GM12878 (cell line): ENCODE results near the gene CHL1. TPM values are rescaled to one million over a fixed set of nuclear protein-coding genes. Genes with fewer than 3 reads are reported as not detected.

Experiments used
- ATAC-seq: fragments of 200-7000 bp; cut with Tn5 transposase; 3 replicates; pipeline ENCODE4 v1.9.1; 2020; ENCODE audit warnings: mild to moderate bottlenecking, moderate library complexity
- BruUV-seq: library from RNA; stranded (reverse); fragments of 400-500 nt; replicated peaks from 2 replicates; lab custom pipeline; 2021; lab: Mats Ljungman, UMichigan
- CTCF ChIA-PET: fragments of 300-600 bp; sonication (Branson Sonifier 250); formaldehyde crosslinking; extraction: SDS; loops from one replicate; lab custom pipeline; 2021; ENCODE audit warnings: inconsistent platforms; lab: Yijun Ruan, JAX
- POLR2A ChIA-PET: fragments of 350-600 bp; formaldehyde crosslinking; extraction: SDS; loops from one replicate; lab custom pipeline; 2021; ENCODE audit warnings: inconsistent platforms; lab: Charles Lee
- RAD21 ChIA-PET: fragments of 300-600 bp; sonication (Branson Sonifier 250); formaldehyde crosslinking; loops from one replicate; lab custom pipeline; 2023; ENCODE audit warnings: antibody characterized with exemption; ENCODE audit not compliant: unreplicated experiment; lab: Charles Lee
- SMC1A ChIA-PET: fragments of 300-600 bp; sonication (Branson Sonifier 250); formaldehyde crosslinking; loops from one replicate; lab custom pipeline; 2023; ENCODE audit not compliant: unreplicated experiment, uncharacterized antibody; lab: Charles Lee
- DNase-seq: peaks from one replicate; pipeline ENCODE4 v3.0.0-alpha.2; 2011; ENCODE audit warnings: low read depth, low spot score
- FAIRE-seq: peaks from 3 replicates; lab custom pipeline; 2011; peaks lifted over from hg19 to GRCh38; lab: Jason Lieb, UNC
- H2AFZ ChIP-seq: 2 replicates; pipeline ENCODE4 v1.6.0; 2011; ENCODE audit warnings: low read depth, low read length, control low read depth; ENCODE audit not compliant: control insufficient read depth
- H3K27ac ChIP-seq: 2 replicates; pipeline ENCODE4 v1.5.1; 2011; ENCODE audit warnings: control low read depth; ENCODE audit not compliant: control insufficient read depth, insufficient read depth
- H3K27me3 ChIP-seq, 2 experiments: replicated peaks in 1 of 2; 2 replicates each; pipeline versions ENCODE4 v1.6.0 to v1.6.1; 2011; ENCODE audit warnings: low read length in 1 of 2; ENCODE audit not compliant: control insufficient read depth in 2 of 2, insufficient read depth in 2 of 2
- H3K36me3 ChIP-seq, 2 experiments: 2 replicates each; pipeline ENCODE4 v1.5.1; 2011; ENCODE audit warnings: low read length in 1 of 2; ENCODE audit not compliant: control insufficient read depth in 2 of 2, insufficient read depth in 2 of 2
- H3K4me1 ChIP-seq: 2 replicates; pipeline ENCODE4 v1.6.1; 2011; ENCODE audit warnings: mild to moderate bottlenecking, low read length, moderate library complexity, mixed read lengths; ENCODE audit not compliant: control insufficient read depth, insufficient read depth
- H3K4me2 ChIP-seq: 2 replicates; pipeline ENCODE4 v1.6.0; 2011; ENCODE audit warnings: control low read depth; ENCODE audit not compliant: control insufficient read depth, insufficient read depth
- H3K4me3 ChIP-seq: fragments of 200-600 bp; sonication (generic); 2 replicates; pipeline ENCODE4 v1.5.1; 2016
- H3K79me2 ChIP-seq: 2 replicates; pipeline ENCODE4 v1.6.0; 2011; ENCODE audit warnings: low read length; ENCODE audit not compliant: control insufficient read depth, insufficient read depth
- H3K9ac ChIP-seq: 2 replicates; pipeline ENCODE4 v1.8.0; 2011; ENCODE audit warnings: low read length, control low read depth, mixed read lengths; ENCODE audit not compliant: control insufficient read depth, insufficient read depth
- H3K9me3 ChIP-seq: replicated peaks from 3 replicates; pipeline ENCODE4 v1.5.1; 2011; ENCODE audit warnings: mild to moderate bottlenecking, low read length; ENCODE audit not compliant: control insufficient read depth, insufficient read depth
- H4K20me1 ChIP-seq: 2 replicates; pipeline ENCODE4 v1.6.0; 2011; ENCODE audit not compliant: control insufficient read depth, insufficient read depth
- ATF7 ChIP-seq: fragments of 450-650 bp; IDR thresholded peaks from 2 replicates; pipeline ENCODE4 v1.6.1; 2016; ENCODE audit warnings: low read depth, mild to moderate bottlenecking
- CUX1 ChIP-seq: IDR thresholded peaks from 2 replicates; pipeline ENCODE4 v1.6.1; 2012; ENCODE audit warnings: improper control_type of control experiment, low read depth, low read length; ENCODE audit not compliant: insufficient replicate concordance
- EP300 ChIP-seq, 2 experiments: fragments of 150-350 bp in 1 of 2; IDR thresholded peaks; 2 replicates each; pipeline ENCODE4 v1.6.1; 2011 to 2012; ENCODE audit warnings: low read depth in 2 of 2, low read length in 2 of 2, borderline replicate concordance in 1 of 2, improper control_type of control experiment in 1 of 2, inconsistent platforms in 1 of 2; ENCODE audit not compliant: control insufficient read depth in 1 of 2
- IKZF1 ChIP-seq: fragments of 450-650 bp; conservative IDR thresholded peaks from 2 replicates; pipeline ENCODE4 v1.6.1; 2017; ENCODE audit warnings: antibody characterized with exemption, mild to moderate bottlenecking
- MTA2 ChIP-seq: fragments of 450-650 bp; IDR thresholded peaks from 2 replicates; pipeline ENCODE4 v1.6.1; 2016; ENCODE audit warnings: low read depth, mild to moderate bottlenecking, moderate library complexity
- SPI1 ChIP-seq: IDR thresholded peaks from 2 replicates; pipeline ENCODE4 v1.6.1; 2011; ENCODE audit warnings: low read depth, mild to moderate bottlenecking, low read length, moderate library complexity, borderline replicate concordance; ENCODE audit not compliant: insufficient read depth
- WGBS: methylation state at CpG from one replicate; pipeline ENCODE4 v1.1.6; 2016; ENCODE audit warnings: low lambda C conversion rate; ENCODE audit not compliant: insufficient replicate concordance, insufficient coverage; ENCODE audit errors: missing lambda C conversion rate; 5-methylcytosine and 5-hydroxymethylcytosine counted together
- in situ Hi-C: fragments of 300-500 bp; cut with MboI; formaldehyde crosslinking; loops from 9 replicates; pipeline ENCODE4 v1.14.3; 2018; ENCODE audit warnings: mixed read lengths
- intact Hi-C: fragments of 100-400 bp; cut with micrococcal nuclease; formaldehyde crosslinking; loops from one replicate; pipeline ENCODE4 v1.14.2; 2022; ENCODE audit not compliant: unreplicated experiment
- polyA plus RNA-seq, 11 experiments: library from polyadenylated mRNA; depleted of rRNA in 4 of 11; unstranded in 6 of 11; stranded (reverse) in 5 of 11; fragments of >200 nt; fragmentation: Nextera tagmentation in 4 of 11; fragmentation: Illumina TruSeq in 1 of 11; extraction: Ambion mirVana in 4 of 11; extraction: Trizol in 1 of 11; gene quantifications; 1 replicate in 1 of 11; 2 replicates in 10 of 11; pipeline versions ENCODE4 v1.2.1 to v1.2.3, GENCODE V29; 2011 to 2016; ENCODE audit warnings: inconsistent platforms in 2 of 11, missing spikeins in 2 of 11, low read depth in 1 of 11
- total RNA-seq, 4 experiments: library from RNA; depleted of rRNA in 3 of 4; stranded (reverse); fragments of >200 nt in 3 of 4; fragmentation: Illumina TruSeq in 1 of 4; extraction: Trizol in 1 of 4; gene quantifications; 2 replicates each; pipeline versions ENCODE4 v1.2.1 to v1.2.3, GENCODE V29; 2013 to 2021

CHL1 gene
- total and polyA plus RNA-seq, 10 of the 15 experiments (the other 5 are each of a cell fraction or from before 2014, with no cell fraction given), result 0.71 to 30.4 (median 1.8) TPM

GRCh38 chr3:299590-300301, 103.2 kb downstream of the CHL1 start:
- FAIRE-seq (no peak), ATAC-seq (peak; percentile 94)
- Histone ChIP-seq H3K36me3 (no peaks in the 10 kb centered on the region), H2AFZ (no peak overlapping the region), H3K79me2 (no peaks in the 10 kb centered on the region), H3K27ac (no peak overlapping the region), H4K20me1 (no peaks in the 10 kb centered on the region), H3K4me1 (no peaks in the 10 kb centered on the region), H3K4me3 (no peak overlapping the region)
- 28% methylated on average over 5 of the region's 5 CpGs for WGBS
- intact Hi-C loops, result no loop called here
- BruUV-seq, result no TSS peak
- peak; percentile 56; the same call in 1 of the 2 replicates for TF ChIP-seq MTA2
- peak; percentile 41; the same call in 1 of the 2 replicates for TF ChIP-seq IKZF1
- peak in 1 of 2 experiments; percentile 18; a peak in 1 of 4 replicates for TF ChIP-seq EP300 (IDR thresholded peaks at IDR 0.05; ENCODE audit: borderline replicate concordance in 1 of 2, control insufficient read depth in 1 of 2, low read depth in 2 of 2, low read length in 2 of 2)
- peak; percentile 43 for TF ChIP-seq CUX1
- TF ChIP-seq SPI1, result no peak
- TF ChIP-seq ATF7, result peak; percentile 32; the same call in 1 of the 2 replicates
- TF ChIP-seq, all 136 proteins: peak for 5
- no peaks in the 10 kb centered on the region for H3K9me3 ChIP-seq
- H3K4me2 ChIP-seq, result no peak overlapping the region
- H3K27me3 ChIP-seq, result no peaks in the 10 kb centered on the region
- DNase-seq, result no peak
- no peak overlapping the region for H3K9ac ChIP-seq
- POLR2A ChIA-PET, result interaction anchor here (0.9 to 1.6 kb wide), 4 partner anchors 10 to 27 kb away, joined by 3 to 6 read pairs (median 4); no protein-coding TSS in a partner anchor
- SMC1A ChIA-PET, result interaction anchor here (0.8 to 7.0 kb wide), 17 partner anchors 10 to 127 kb away, joined by 3 to 64 read pairs (median 3); no protein-coding TSS in a partner anchor
- in situ Hi-C loops, result no loop called here
- CTCF ChIA-PET, result interaction anchor here (0.7 to 2.2 kb wide), 11 partner anchors 10 to 160 kb away, joined by 3 to 20 read pairs (median 3); no protein-coding TSS in a partner anchor
- RAD21 ChIA-PET, result interaction anchor here (0.9 to 4.3 kb wide), 7 partner anchors 8 to 105 kb away, joined by 3 to 42 read pairs (median 10); no protein-coding TSS in a partner anchor
